Stomach smooth muscle (tissue), 2 donors: Measurements from ENCODE around the gene LEMD1.

ENCODE experiments used
- H3K27ac ChIP-seq: one replicate; pipeline ENCODE4 v1.7.0; 2013; ENCODE audit warnings: mild to moderate bottlenecking, low read length, inconsistent platforms
- H3K27me3 ChIP-seq, 2 donors: one replicate each; pipeline ENCODE4 v1.7.0; 2013; ENCODE audit warnings: low read length in 2 of 2; ENCODE audit not compliant: insufficient read depth in 2 of 2, control insufficient read depth in 1 of 2
- H3K36me3 ChIP-seq, 2 donors: one replicate each; pipeline ENCODE4 v1.7.0; 2013; ENCODE audit warnings: low read length in 2 of 2; ENCODE audit not compliant: control insufficient read depth in 2 of 2, insufficient read depth in 2 of 2
- H3K4me1 ChIP-seq: one replicate; pipeline ENCODE4 v1.7.0; 2013; ENCODE audit warnings: low read length; ENCODE audit not compliant: control insufficient read depth, insufficient read depth
- H3K4me3 ChIP-seq, 2 donors: one replicate each; pipeline ENCODE4 v1.7.0; 2013; ENCODE audit warnings: low read length in 2 of 2
- H3K9ac ChIP-seq, 2 donors: one replicate each; pipeline ENCODE4 v1.7.0; 2013; ENCODE audit warnings: low read length in 2 of 2, mild to moderate bottlenecking in 1 of 2
- H3K9me3 ChIP-seq, 2 donors: one replicate each; pipeline ENCODE4 v1.7.0; 2013; ENCODE audit warnings: low read length in 2 of 2; ENCODE audit not compliant: control insufficient read depth in 2 of 2
- donor health status: healthy.
- donor health status: Pancreatic carcinoma.

The LEMD1 gene

GRCh38 chr1:205342986-205343385, 78.9 kb downstream of the LEMD1 start:
- no peak overlapping the region for H3K4me3 ChIP-seq
- H3K27me3 ChIP-seq, result peaks cover 35 to 38% of the 10 kb centered on the region in 2 donors

DNA sequence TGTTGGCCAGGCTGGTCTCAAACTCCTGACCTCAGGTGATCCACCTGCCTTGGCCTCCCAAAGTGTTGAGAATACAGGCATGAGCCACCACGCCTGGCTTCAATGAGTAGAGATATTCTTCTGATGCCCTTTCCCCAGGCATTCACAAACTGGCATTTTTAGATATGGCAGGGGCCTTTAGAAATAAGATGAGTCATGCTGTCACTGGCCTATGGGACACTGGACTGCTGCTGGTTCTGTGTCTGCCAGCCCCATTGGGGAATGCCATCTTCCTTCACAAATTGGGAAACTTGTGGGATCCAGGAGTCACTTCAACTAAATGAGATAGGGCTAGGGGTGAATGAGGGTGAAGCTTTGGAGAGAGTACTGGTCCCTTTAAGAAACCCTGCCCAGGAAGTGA, 81.2 kb downstream of the LEMD1 start:
- no peaks in the 10 kb centered on the region for H3K36me3 ChIP-seq
- H3K4me1 ChIP-seq, result peaks cover 14% of the 10 kb centered on the region
- peaks cover 28 to 32% of the 10 kb centered on the region in 2 donors for H3K27me3 ChIP-seq
- H3K9ac ChIP-seq, result no peak overlapping the region
- no peaks in the 10 kb centered on the region for H3K9me3 ChIP-seq
- no peak overlapping the region for H3K4me3 ChIP-seq
- H3K27ac ChIP-seq, result no peak overlapping the region

More at GRCh38 chr1:205342986-205343385, 78.9 kb downstream of the LEMD1 start:
- no peak overlapping the region for H3K27ac ChIP-seq
- no peaks in the 10 kb centered on the region for H3K9me3 ChIP-seq
- H3K4me1 ChIP-seq, result peaks cover 14% of the 10 kb centered on the region
- H3K9ac ChIP-seq, result no peak overlapping the region
- H3K36me3 ChIP-seq, result no peaks in the 10 kb centered on the region

- no peaks in the 10 kb centered on the region for H3K36me3 ChIP-seq
- H3K4me3 ChIP-seq, result no peak overlapping the region
- no peak overlapping the region for H3K9ac ChIP-seq
- no peaks in the 10 kb centered on the region for H3K9me3 ChIP-seq
- peaks cover 22 to 25% of the 10 kb centered on the region in 2 donors for H3K27me3 ChIP-seq
- peaks cover 14% of the 10 kb centered on the region for H3K4me1 ChIP-seq
- no peak overlapping the region for H3K27ac ChIP-seq
Measured at GRCh38 chr1:205339717-205340116, 82.1 kb downstream of the LEMD1 start.

DNA sequence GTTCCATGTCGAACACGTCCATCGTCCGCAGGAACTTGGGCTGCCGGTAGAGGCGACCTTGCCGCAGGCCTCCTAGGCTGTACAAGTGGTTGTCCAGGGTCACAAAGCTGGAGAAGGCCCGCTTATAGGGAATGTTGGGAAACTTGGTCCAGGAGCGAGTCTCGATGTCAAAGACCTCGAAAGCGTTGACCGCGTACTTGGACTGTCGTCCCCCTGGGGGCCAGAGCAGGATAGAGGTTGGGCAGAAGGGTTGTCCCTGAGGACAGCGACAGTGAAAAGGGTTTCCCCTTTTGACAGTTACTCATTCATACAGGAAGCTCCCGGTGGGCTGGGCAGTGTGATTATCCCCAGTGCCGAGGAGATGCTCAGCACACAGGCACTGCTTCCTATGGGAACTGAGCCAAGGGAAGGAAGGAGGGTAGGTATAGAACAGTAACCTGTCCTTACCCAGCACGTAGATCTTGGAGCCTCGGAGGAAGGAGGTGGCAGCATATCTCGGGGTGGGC, 82.6 kb downstream of the LEMD1 start:
- Histone ChIP-seq H3K27me3 (peaks cover 18 to 20% of the 10 kb centered on the region in 2 donors), H3K27ac (no peak overlapping the region), H3K36me3 (no peaks in the 10 kb centered on the region), H3K9me3 (no peaks in the 10 kb centered on the region), H3K9ac (no peak overlapping the region), H3K4me3 (no peak overlapping the region), H3K4me1 (peaks cover 11% of the 10 kb centered on the region)

DNA sequence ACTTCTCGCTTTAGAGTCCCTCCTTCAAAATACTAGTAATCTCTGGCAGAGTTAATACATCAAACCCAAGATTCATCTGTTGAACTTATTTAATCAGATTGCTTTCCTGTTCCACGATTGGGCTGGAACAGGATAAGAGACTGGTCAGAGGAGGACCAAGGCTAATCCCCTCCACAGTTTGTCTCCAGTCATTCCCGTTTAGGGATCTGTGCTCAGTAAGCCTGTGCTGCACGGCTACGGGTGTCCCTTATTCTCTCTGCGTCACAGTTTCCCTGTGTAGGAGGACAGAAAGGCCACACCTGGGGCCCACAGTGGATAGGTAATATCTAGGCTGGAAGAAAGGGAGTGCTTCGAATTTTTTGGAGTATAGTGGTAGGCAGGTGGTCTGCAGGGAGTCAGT, 83.8 kb downstream of the LEMD1 start:
- Histone ChIP-seq H3K4me3 (no peak overlapping the region), H3K4me1 (no peaks in the 10 kb centered on the region), H3K27ac (no peak overlapping the region), H3K9me3 (no peaks in the 10 kb centered on the region), H3K9ac (no peak overlapping the region), H3K36me3 (no peaks in the 10 kb centered on the region), H3K27me3 (peaks cover 6 to 14% of the 10 kb centered on the region in 2 donors)

DNA sequence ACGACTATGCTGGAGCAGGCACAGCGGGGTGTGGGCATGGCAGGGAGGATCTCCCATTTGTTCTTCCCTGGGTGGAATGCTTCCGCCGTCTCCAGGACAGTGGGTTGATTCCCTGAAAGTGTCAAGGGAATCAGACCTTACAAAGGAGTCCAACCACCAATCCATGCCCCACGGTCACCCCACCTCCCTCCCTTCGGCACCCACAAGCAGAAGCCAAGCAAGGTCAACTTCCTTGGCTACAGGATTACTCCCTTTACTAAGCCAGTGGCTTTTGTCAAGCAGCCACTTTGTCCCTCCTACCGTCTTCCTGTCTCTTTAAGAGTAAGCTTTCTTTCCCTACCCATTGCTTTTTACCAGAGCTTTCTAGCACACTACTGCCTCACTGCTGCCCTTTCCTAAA, 84.4 kb downstream of the LEMD1 start:
- Histone ChIP-seq H3K9me3 (no peaks in the 10 kb centered on the region), H3K4me1 (no peaks in the 10 kb centered on the region), H3K27ac (no peak overlapping the region), H3K36me3 (no peaks in the 10 kb centered on the region), H3K4me3 (no peak overlapping the region), H3K9ac (no peak overlapping the region), H3K27me3 (peaks cover 3 to 9% of the 10 kb centered on the region in 2 donors)

DNA sequence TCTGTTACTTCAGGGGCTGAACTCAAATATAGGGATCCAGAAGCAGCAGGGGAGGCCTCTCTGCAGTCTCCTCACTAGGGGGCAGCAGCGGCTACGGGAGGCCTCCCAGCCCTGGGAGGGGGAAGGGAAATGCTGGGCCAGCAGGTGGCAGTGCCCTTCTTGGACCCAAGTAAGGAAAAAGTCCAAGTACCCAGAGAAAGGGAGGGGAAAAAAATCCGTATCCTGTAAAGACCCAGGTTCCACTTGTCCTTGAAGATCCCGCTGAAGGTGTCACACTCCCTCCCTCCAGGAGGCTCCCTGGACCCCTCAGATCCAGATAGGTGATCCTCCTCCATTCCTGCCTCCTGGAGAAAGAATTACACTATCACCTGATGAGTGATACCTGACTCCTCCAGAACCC, 86.2 kb downstream of the LEMD1 start:
- Histone ChIP-seq H3K27me3 (peaks cover under 1 to 5% of the 10 kb centered on the region in 2 donors), H3K36me3 (no peaks in the 10 kb centered on the region), H3K4me3 (no peak overlapping the region), H3K9me3 (no peaks in the 10 kb centered on the region), H3K27ac (no peak overlapping the region), H3K4me1 (no peaks in the 10 kb centered on the region), H3K9ac (no peak overlapping the region)

DNA sequence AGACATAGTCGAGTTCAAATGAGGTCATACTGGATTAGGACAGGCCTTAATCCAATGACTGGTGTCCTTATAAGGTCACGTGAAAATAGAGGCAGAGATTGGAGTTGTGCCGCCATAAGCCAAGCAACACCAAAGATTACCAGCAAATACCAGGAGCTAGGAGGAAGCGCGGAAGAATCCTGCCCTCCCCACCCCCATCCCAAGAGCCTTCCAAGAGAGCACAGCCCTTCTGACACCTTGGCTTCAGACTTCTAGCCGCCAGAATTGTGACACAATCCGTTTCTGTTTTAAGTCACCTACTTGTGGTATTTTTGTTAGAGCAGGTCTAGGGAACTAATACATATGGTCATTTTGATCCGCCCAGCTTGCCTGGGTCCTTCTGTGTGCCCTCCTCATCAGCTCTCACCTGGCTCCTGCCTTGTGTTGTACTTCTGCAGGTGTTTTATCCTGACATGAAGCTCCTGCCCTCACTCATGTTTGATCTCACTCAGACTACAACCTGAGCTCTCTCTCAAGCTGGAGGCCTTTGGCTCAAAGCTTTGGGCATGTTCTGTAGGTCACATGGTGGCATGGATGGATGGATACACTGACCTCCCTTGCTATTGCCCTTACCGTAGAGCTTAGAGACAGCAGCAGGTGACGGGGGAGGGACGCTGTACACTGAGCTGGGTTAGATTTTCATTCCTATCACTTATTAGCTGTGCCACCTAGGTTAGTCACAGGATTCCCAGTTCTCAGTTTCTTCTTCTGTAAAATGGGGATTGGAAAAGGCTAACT, 89.7 kb downstream of the LEMD1 start:
- peaks cover 0 to 1% of the 10 kb centered on the region in 2 donors for H3K27me3 ChIP-seq
- H3K4me3 ChIP-seq, result no peak overlapping the region
- no peaks in the 10 kb centered on the region for H3K9me3 ChIP-seq
- H3K27ac ChIP-seq, result no peak overlapping the region
- no peaks in the 10 kb centered on the region for H3K36me3 ChIP-seq
- no peak overlapping the region for H3K9ac ChIP-seq
- H3K4me1 ChIP-seq, result no peaks in the 10 kb centered on the region
